ENCODE results near the gene RPA4. TPM values are rescaled to one million over a fixed set of nuclear protein-coding genes. Genes with fewer than 3 reads are reported as not detected.

Gene RPA4
- total RNA-seq, 4 donors from 2014 or later, result 0.40 to 2.5 (median 1.0) TPM

GRCh38 chrX:96929036-96929435 is 45.3 kb downstream of the RPA4 start:
- no peak for TF ChIP-seq POLR2AphosphoS5 (IDR thresholded peaks at IDR 0.05)
- TF ChIP-seq EP300 (IDR thresholded peaks at IDR 0.05), result no peak
- no peak for TF ChIP-seq POLR2A (IDR thresholded peaks at IDR 0.05; ENCODE audit: low read depth)
- TF ChIP-seq CTCF (IDR thresholded peaks at IDR 0.05), result no peak
- Histone ChIP-seq H3K4me3 (no peak overlapping the region), H3K9me3 (no peaks in the 10 kb centered on the region), H3K27me3 (no peaks in the 10 kb centered on the region), H3K36me3 (no peaks in the 10 kb centered on the region), H3K4me1 (no peaks in the 10 kb centered on the region), H3K27ac (replicated peaks in 1 of 4) (no peak overlapping the region)
- DNase-seq (ENCODE audit: extremely low spot score), result no peak
- intact Hi-C loops (cut with DNase I), result no loop called here

Other genes starting within 250 kb of the RPA4 start
- 10 to 100 TPM; 41.8 to 64.5 (median 54.5) TPM for gene DIAPH2, start 199.1 kb upstream of the RPA4 start, total RNA-seq

Measured in esophagus muscularis mucosa (tissue), 4 donors.